Cerebellar cortex (tissue), 1 donor: ENCODE measurements around the gene COPS2.
"Not testable (repeated sequence)": the region's sequence is repeated elsewhere in the genome, so short reads cannot be mapped to it uniquely, and the experiment has no call there.

Experiments used
- DNase-seq: peaks from one replicate; pipeline ENCODE4 v3.0.0-alpha.2; 2015; ENCODE audit warnings: low spot score

The COPS2 gene

GRCh38 chr15:49155110-49155833, at the start of gene COPS2:
COPS2 (minus strand) TSS chr15:49155599; CDS start chr15:49155578, 21 bp downstream.
- DNase-seq = peak; percentile 99

GRCh38 chr15:49200347-49200746, 44.9 kb upstream of the COPS2 start:
- no peak for DNase-seq

- no peak for DNase-seq
Observed at GRCh38 chr15:49199666-49200065, 44.3 kb upstream of the COPS2 start.

GRCh38 chr15:49196856-49197255, 41.5 kb upstream of the COPS2 start:
- DNase-seq = no peak

GRCh38 chr15:49191892-49192291, 36.5 kb upstream of the COPS2 start:
- DNase-seq = no peak

GRCh38 chr15:49190586-49190985, 35.2 kb upstream of the COPS2 start:
- no peak for DNase-seq

GRCh38 chr15:49189631-49190030, 34.2 kb upstream of the COPS2 start:
- DNase-seq = no peak

- no peak for DNase-seq
Observed at GRCh38 chr15:49188933-49189332, 33.5 kb upstream of the COPS2 start.

- no peak for DNase-seq
Observed at GRCh38 chr15:49187549-49188245, 32.3 kb upstream of the COPS2 start.

GRCh38 chr15:49185473-49185872, 30.1 kb upstream of the COPS2 start:
- DNase-seq = no peak

GRCh38 chr15:49183741-49184140, 28.3 kb upstream of the COPS2 start:
- not testable (repeated sequence) for DNase-seq

GRCh38 chr15:49182128-49182527, 26.7 kb upstream of the COPS2 start:
- no peak for DNase-seq

GRCh38 chr15:49179433-49180190, 24.2 kb upstream of the COPS2 start:
- DNase-seq = no peak

GRCh38 chr15:49178497-49178896, 23.1 kb upstream of the COPS2 start:
- DNase-seq = no peak

GRCh38 chr15:49175582-49176397, 20.4 kb upstream of the COPS2 start:
- DNase-seq = not testable (repeated sequence)

GRCh38 chr15:49174902-49175301, 19.5 kb upstream of the COPS2 start:
- DNase-seq = no peak

- no peak for DNase-seq
Observed at GRCh38 chr15:49171790-49172189, 16.4 kb upstream of the COPS2 start.

GRCh38 chr15:49169880-49170597, 14.6 kb upstream of the COPS2 start, which contains the start of gene GALK2:
GALK2 (plus strand) TSS chr15:49170247; CDS start chr15:49170323, 76 bp downstream.
- peak; percentile 98 for DNase-seq

GRCh38 chr15:49168016-49168415, 12.6 kb upstream of the COPS2 start:
- no peak for DNase-seq

- DNase-seq = no peak
Observed at GRCh38 chr15:49164865-49165264, 9.5 kb upstream of the COPS2 start.

GRCh38 chr15:49163678-49164077, 8.3 kb upstream of the COPS2 start:
- no peak for DNase-seq
